ENCODE results near the gene SH2D4B. TPM values are rescaled to one million over a fixed set of nuclear protein-coding genes. Genes with fewer than 3 reads are reported as not detected.

SH2D4B gene
- total RNA-seq (2016; rRNA removed; fragmentation: Illumina TruSeq; extraction: Trizol): not detected in 2 replicates
- 0.09 TPM in 1 of 2 replicates, not detected in the other for total RNA-seq (2016; cell fraction: cytosol; rRNA removed; fragmentation: Illumina TruSeq; extraction: Trizol; ENCODE audit: low read depth)
- not detected in 2 replicates for total RNA-seq (2016; cell fraction: insoluble cytoplasmic fraction; rRNA removed; fragmentation: Illumina TruSeq; extraction: Trizol)
- not detected in 2 replicates for total RNA-seq (2016; cell fraction: membrane; rRNA removed; fragmentation: Illumina TruSeq; extraction: Trizol)
- 0.09 TPM in 1 of 2 replicates, not detected in the other for total RNA-seq (2016; cell fraction: nucleus; rRNA removed; fragmentation: Illumina TruSeq; extraction: Trizol)
- polyA plus RNA-seq (2011; rRNA removed): not detected in 2 replicates
- polyA plus RNA-seq (2011; cell fraction: cytosol; rRNA removed): not detected in 2 replicates
- polyA plus RNA-seq (2011; cell fraction: nucleus; rRNA removed): 0.03 TPM in 1 of 2 replicates, not detected in the other
- not detected in 2 replicates for polyA plus RNA-seq (2012)
- not detected in 2 replicates for polyA plus RNA-seq (2016; cell fraction: cytosol; fragmentation: Illumina TruSeq; extraction: Trizol; ENCODE audit: low read depth)
- polyA plus RNA-seq (2016; cell fraction: insoluble cytoplasmic fraction; fragmentation: Illumina TruSeq; extraction: Trizol; ENCODE audit: low read depth): not detected in 2 replicates
- not detected in 2 replicates for polyA plus RNA-seq (2016; cell fraction: membrane; fragmentation: Illumina TruSeq; extraction: Trizol; ENCODE audit: low read depth)
- not detected in 2 replicates for polyA plus RNA-seq (2016; cell fraction: nucleus; fragmentation: Illumina TruSeq; extraction: Trizol; ENCODE audit: insufficient read depth, low read depth)
- 0.04 and 0.12 TPM in 2 replicates for polyA minus RNA-seq (2011; rRNA and poly(A)+ RNA removed; ENCODE audit: low replicate concordance)
- polyA minus RNA-seq (2011; cell fraction: cytosol; rRNA and poly(A)+ RNA removed): not detected in 2 replicates
- not detected in 2 replicates for polyA minus RNA-seq (2011; cell fraction: nucleus; rRNA and poly(A)+ RNA removed)
- percentile 12 among the genes with signal in this experiment for Bru-seq, nascent RNA
- BruChase-seq, experiment 1, labeled RNA remaining after a 6-hour chase: percentile 19 among the genes with signal in this experiment
- BruChase-seq, experiment 2, labeled RNA remaining after a 2-hour chase: percentile 27 among the genes with signal in this experiment
- long read RNA-seq, experiment 1: 0 reads
- long read RNA-seq, experiment 2: 0 reads

- H3K9me3 ChIP-seq (ENCODE audit: low read length): no peaks in the 10 kb centered on the region
- CTCF ChIA-PET (ENCODE audit: low intra/inter-chr PET ratio, low total read pairs): no interaction called here
- no TSS peak for BruUV-seq (replicated peaks)
- H2AFZ ChIP-seq (ENCODE audit: low read length): no peak within 1 kb of the TSS
- DNase-seq (ENCODE audit: low spot score) (no peak), ATAC-seq (no peak; the same call in 2 of the 3 replicates), FAIRE-seq (no peak)
- no peaks in the 10 kb centered on the region for H3K4me1 ChIP-seq (ENCODE audit: insufficient read depth, low read length)
- POLR2A ChIA-PET: no interaction called here
- H3K9ac ChIP-seq (ENCODE audit: insufficient read depth, low read depth, low read length): no peak within 1 kb of the TSS
- intact Hi-C loops (cut with micrococcal nuclease; ENCODE audit: unreplicated experiment) (loop anchor here (10.0 kb wide), 1 partner anchor 153 kb away; no protein-coding TSS in a partner anchor), in situ Hi-C loops (cut with HindIII; ENCODE audit: extremely low pct_ligation_motif_present, low pct_unique_long_range_greater_than_20kb) (no loop called here)
- no peaks in the 10 kb centered on the region for H3K79me2 ChIP-seq (ENCODE audit: insufficient read depth, low read length)
- H3K4me2 ChIP-seq (ENCODE audit: low read depth, low read length): no peak within 1 kb of the TSS
- H3K4me3 ChIP-seq (replicated peaks in 1 of 3; ENCODE audit: insufficient read depth in 1 of 3, low read depth in 2 of 3, low read length in 3 of 3): no peak within 1 kb of the TSS
- H3K27me3 ChIP-seq (ENCODE audit: control insufficient read depth in 1 of 2, insufficient read depth in 2 of 2, low read length in 2 of 2): peaks cover 3 to 19% of the 10 kb centered on the region in 2 experiments; a peak in 3 of 5 replicates
- H3K36me3 ChIP-seq (replicated peaks in 1 of 2; ENCODE audit: control insufficient read depth in 1 of 2, insufficient read depth in 2 of 2, low read length in 2 of 2): no peaks in the 10 kb centered on the region
- no peak within 1 kb of the TSS for H3K27ac ChIP-seq (ENCODE audit: extremely low read length, insufficient read depth, low read length)
- no peaks in the 10 kb centered on the region for H4K20me1 ChIP-seq (ENCODE audit: insufficient read depth, low read length)
- WGBS (ENCODE audit: low lambda C conversion rate): 43% methylated on average over 14 of the region's 19 CpGs
- TF ChIP-seq ISX (CRISPR knock-in tag; conservative IDR thresholded peaks at IDR 0.05): no peak
- TF ChIP-seq ZNF724P (CRISPR knock-in tag; IDR thresholded peaks at IDR 0.05; ENCODE audit: borderline replicate concordance): no peak
- TF ChIP-seq ZNF878 (CRISPR knock-in tag; IDR thresholded peaks at IDR 0.05): no peak
- no peak for TF ChIP-seq SSRP1 (CRISPR knock-in tag; IDR thresholded peaks at IDR 0.05)
- no peak for TF ChIP-seq NR2F2 (IDR thresholded peaks at IDR 0.05; ENCODE audit: borderline replicate concordance, low read depth)
- no peak for TF ChIP-seq ZNF235 (CRISPR knock-in tag; IDR thresholded peaks at IDR 0.05; ENCODE audit: borderline replicate concordance)
- TF ChIP-seq ZBTB39 (CRISPR knock-in tag; IDR thresholded peaks at IDR 0.05): no peak
- TF ChIP-seq PRDM4 (CRISPR knock-in tag; IDR thresholded peaks at IDR 0.05; ENCODE audit: borderline replicate concordance): no peak
- no peak for TF ChIP-seq MXD4 (CRISPR knock-in tag; IDR thresholded peaks at IDR 0.05)
- TF ChIP-seq ZNF619 (CRISPR knock-in tag; IDR thresholded peaks at IDR 0.05): no peak
- no peak for TF ChIP-seq FOXK1 (CRISPR knock-in tag; IDR thresholded peaks at IDR 0.05; ENCODE audit: borderline replicate concordance, low read depth)
- TF ChIP-seq HNF1B (CRISPR knock-in tag; IDR thresholded peaks at IDR 0.05): no peak
- no peak for TF ChIP-seq ZFP37 (CRISPR knock-in tag; IDR thresholded peaks at IDR 0.05; ENCODE audit: borderline replicate concordance)
Measured at GRCh38 chr10:80537736-80538480, at the start of gene SH2D4B. TSS of gene SH2D4B (plus strand) at chr10:80537902. CDS start at chr10:80538332, 430 bp downstream.

Data from HepG2 (cell line).